Transverse colon (tissue), 4 donors: ENCODE data around the gene ANKLE2. TPM values are rescaled to one million over a fixed set of nuclear protein-coding genes. Genes with fewer than 3 reads are reported as not detected.
A peak's percentile ranks its signal among the peaks of the same experiment; 100 is the strongest.
"Not testable (repeated sequence)": the region's sequence is repeated elsewhere in the genome, so short reads cannot be mapped to it uniquely, and the experiment has no call there.

Source experiments
- DNase-seq: peaks from one replicate; pipeline ENCODE4 v3.0.0-alpha.2; 2019
- H3K27ac ChIP-seq, 4 donors: fragments of 200-600 bp; sonication (generic); 2 replicates each; pipeline ENCODE4 v1.5.1; 2016 to 2018; ENCODE audit warnings: inconsistent platforms in 4 of 4
- H3K27me3 ChIP-seq: fragments of 200-600 bp; sonication (generic); 2 replicates; pipeline ENCODE4 v1.5.1; 2017; ENCODE audit warnings: inconsistent platforms
- H3K36me3 ChIP-seq, 4 donors: fragments of 200-600 bp; sonication (generic); 2 replicates each; pipeline ENCODE4 v1.5.1; 2017 to 2019; ENCODE audit warnings: inconsistent platforms in 4 of 4
- H3K4me1 ChIP-seq, 4 donors: fragments of 200-600 bp; sonication (generic); 2 replicates each; pipeline ENCODE4 v1.5.1; 2017 to 2020; ENCODE audit warnings: inconsistent platforms in 4 of 4
- H3K4me3 ChIP-seq, 4 donors: fragments of 200-600 bp; sonication (generic); 1 replicate in 1 of 4; 2 replicates in 3 of 4; pipeline versions ENCODE4 v1.5.1 to v1.6.1; 2017 to 2019; ENCODE audit warnings: inconsistent platforms in 4 of 4
- H3K9me3 ChIP-seq, 2 donors: fragments of 200-600 bp; sonication (generic); 2 replicates each; pipeline ENCODE4 v1.5.1; 2017 to 2019; ENCODE audit warnings: inconsistent platforms in 2 of 2
- CTCF ChIP-seq, 5 experiments: fragments of 200-600 bp in 3 of 5; fragments of 450-650 bp in 2 of 5; sonication (generic) in 3 of 5; IDR thresholded peaks; 1 replicate in 2 of 5; 2 replicates in 3 of 5; pipeline ENCODE4 v1.5.1; 2016 to 2017; ENCODE audit warnings: antibody characterized with exemption in 5 of 5, inconsistent platforms in 3 of 5, mild to moderate bottlenecking in 2 of 5, moderate library complexity in 1 of 5
- EP300 ChIP-seq: sonication (generic); formaldehyde crosslinking; IDR thresholded peaks from one replicate; pipeline ENCODE4 v1.6.1; 2017; ENCODE audit warnings: antibody characterized with exemption, low read depth
- POLR2A ChIP-seq: fragments of 450-650 bp; IDR thresholded peaks from one replicate; pipeline ENCODE4 v1.6.1; 2016; ENCODE audit warnings: antibody characterized with exemption, mild to moderate bottlenecking, moderate library complexity
- POLR2AphosphoS5 ChIP-seq, 3 donors: sonication (generic); formaldehyde crosslinking; IDR thresholded peaks; one replicate each; pipeline ENCODE4 v1.6.1; 2016; ENCODE audit warnings: antibody characterized with exemption in 3 of 3
- WGBS, 2 donors: methylation state at CpG; one replicate each; pipeline ENCODE4 v1.1.5; 2018; ENCODE audit warnings: low coverage in 1 of 2; 5-methylcytosine and 5-hydroxymethylcytosine counted together
- in situ Hi-C, 4 donors: fragments of 200-750 bp; cut with MboI; loops; one replicate each; pipeline versions ENCODE4 v1.15.0 to v1.15.1; 2017; ENCODE audit warnings: low sequenced_read_pairs in 3 of 4, low pct_ligation_motif_present in 1 of 4, low pct_unique_long_range_greater_than_20kb in 1 of 4
- intact Hi-C: fragments of 100-400 bp; cut with DNase I; formaldehyde crosslinking; loops from one replicate; pipeline ENCODE4 v1.15.1; 2023; ENCODE audit warnings: low total_unique reads
- total RNA-seq, 4 donors: library from RNA; depleted of rRNA; stranded (reverse); fragments of >200 nt; gene quantifications; one replicate each; pipeline ENCODE4 v1.1.0, GENCODE V29; 2016

The ANKLE2 gene
- total RNA-seq, 4 donors from 2014 or later: 46.0 to 146 (median 88.6) TPM

- H3K4me3 ChIP-seq: no peak overlapping the region
- no peak for TF ChIP-seq POLR2AphosphoS5 (IDR thresholded peaks at IDR 0.05)
- intact Hi-C loops (no loop called here), in situ Hi-C loops (no loop called here)
- no peak for DNase-seq
- peaks cover 0 to 5% (median 0%) of the 10 kb centered on the region in 4 donors for H3K4me1 ChIP-seq
- H3K27ac ChIP-seq: no peak overlapping the region
- no peaks in the 10 kb centered on the region for H3K9me3 ChIP-seq
- no peaks in the 10 kb centered on the region for H3K27me3 ChIP-seq
- H3K36me3 ChIP-seq: peaks cover 0 to 37% (median 10%) of the 10 kb centered on the region in 4 donors
- 70 to 74% methylated on average over 8 to 10 of the region's 10 CpGs for WGBS, 2 donors
Observed at GRCh38 chr12:132700212-132700822, 61.3 kb downstream of the ANKLE2 start.

- H3K4me3 ChIP-seq: no peak overlapping the region
- H3K36me3 ChIP-seq: peaks cover 0 to 31% (median 10%) of the 10 kb centered on the region in 4 donors
- intact Hi-C loops: no loop called here
- WGBS, 2 donors: 95 to 99% methylated on average over 5 of the region's 5 CpGs
- H3K27me3 ChIP-seq: no peaks in the 10 kb centered on the region
- in situ Hi-C loops: no loop called here
- TF ChIP-seq EP300 (no peak), POLR2A (no peak), CTCF (IDR thresholded peaks at IDR 0.05) (no peak), POLR2AphosphoS5 (IDR thresholded peaks at IDR 0.05) (no peak)
- no peak overlapping the region for H3K27ac ChIP-seq
- H3K4me1 ChIP-seq: peaks cover 0 to 5% (median 0%) of the 10 kb centered on the region in 4 donors
- no peaks in the 10 kb centered on the region for H3K9me3 ChIP-seq
- DNase-seq: no peak
Observed at GRCh38 chr12:132698341-132698740, 63.3 kb downstream of the ANKLE2 start.

GRCh38 chr12:132695431-132695830 is 66.2 kb downstream of the ANKLE2 start:
- intact Hi-C loops: no loop called here

GRCh38 chr12:132694888-132695287 is 66.7 kb downstream of the ANKLE2 start:
- H3K27ac ChIP-seq, DNase-seq, in situ Hi-C loops, H3K4me3 ChIP-seq, H3K9me3 ChIP-seq, intact Hi-C loops, H3K27me3 ChIP-seq, H3K4me1 ChIP-seq: not testable (repeated sequence)
- H3K36me3 ChIP-seq: peaks cover 0 to 26% (median 9%) of the 10 kb centered on the region in 4 donors
- 92% methylated on average over 3 of the region's 3 CpGs; no CpG with 5 or more reads in 1 of the 2 donors for WGBS, 2 donors

More at GRCh38 chr12:132695431-132695830, 66.2 kb downstream of the ANKLE2 start:
- Histone ChIP-seq H3K4me1 (peaks cover 0 to 3% (median 0%) of the 10 kb centered on the region in 4 donors), H3K36me3 (peaks cover 0 to 26% (median 11%) of the 10 kb centered on the region in 4 donors), H3K4me3 (no peak overlapping the region), H3K27ac (no peak overlapping the region), H3K27me3 (no peaks in the 10 kb centered on the region), H3K9me3 (no peaks in the 10 kb centered on the region)
- in situ Hi-C loops: no loop called here
- 91 to 97% methylated on average over 6 to 12 of the region's 12 CpGs for WGBS, 2 donors
- no peak for TF ChIP-seq POLR2A
- no peak for DNase-seq

GRCh38 chr12:132692030-132692429 is 69.6 kb downstream of the ANKLE2 start:
- intact Hi-C loops, H3K27me3 ChIP-seq, H3K4me3 ChIP-seq, H3K9me3 ChIP-seq, in situ Hi-C loops, DNase-seq, H3K27ac ChIP-seq: not testable (repeated sequence)
- WGBS, 2 donors: 100% methylated on average over 3 of the region's 3 CpGs; no CpG with 5 or more reads in 1 of the 2 donors
- H3K36me3 ChIP-seq: peaks cover 0 to 24% (median 5%) of the 10 kb centered on the region in 4 donors
- H3K4me1 ChIP-seq: peaks cover 8 to 11% (median 9%) of the 10 kb centered on the region in 4 donors

GRCh38 chr12:132690112-132690511 is 71.5 kb downstream of the ANKLE2 start:
- TF ChIP-seq POLR2A (no peak), EP300 (no peak)
- Histone ChIP-seq H3K4me3 (no peak overlapping the region), H3K27ac (peak overlapping the region; percentile 48 to 76 (median 58)), H3K9me3 (no peaks in the 10 kb centered on the region), H3K27me3 (no peaks in the 10 kb centered on the region), H3K36me3 (peaks cover 0 to 11% (median 0%) of the 10 kb centered on the region in 4 donors), H3K4me1 (peaks cover 9 to 24% (median 19%) of the 10 kb centered on the region in 4 donors)
- in situ Hi-C loops (no loop called here), intact Hi-C loops (no loop called here)
- DNase-seq: no peak
- 92 to 94% methylated on average over 7 to 9 of the region's 9 CpGs for WGBS, 2 donors
